Transverse colon (tissue), 4 donors: ENCODE measurements around the gene KLHDC7B. TPM values are rescaled to one million over a fixed set of nuclear protein-coding genes. Genes with fewer than 3 reads are reported as not detected.

ENCODE experiments used
- DNase-seq: peaks from one replicate; pipeline ENCODE4 v3.0.0-alpha.2; 2019
- H3K27ac ChIP-seq, 4 donors: fragments of 200-600 bp; sonication (generic); 2 replicates each; pipeline ENCODE4 v1.5.1; 2016 to 2018; ENCODE audit warnings: inconsistent platforms in 4 of 4
- H3K27me3 ChIP-seq: fragments of 200-600 bp; sonication (generic); 2 replicates; pipeline ENCODE4 v1.5.1; 2017; ENCODE audit warnings: inconsistent platforms
- H3K36me3 ChIP-seq, 4 donors: fragments of 200-600 bp; sonication (generic); 2 replicates each; pipeline ENCODE4 v1.5.1; 2017 to 2019; ENCODE audit warnings: inconsistent platforms in 4 of 4
- H3K4me1 ChIP-seq, 4 donors: fragments of 200-600 bp; sonication (generic); 2 replicates each; pipeline ENCODE4 v1.5.1; 2017 to 2020; ENCODE audit warnings: inconsistent platforms in 4 of 4
- H3K4me3 ChIP-seq, 4 donors: fragments of 200-600 bp; sonication (generic); 1 replicate in 1 of 4; 2 replicates in 3 of 4; pipeline versions ENCODE4 v1.5.1 to v1.6.1; 2017 to 2019; ENCODE audit warnings: inconsistent platforms in 4 of 4
- H3K9me3 ChIP-seq, 2 donors: fragments of 200-600 bp; sonication (generic); 2 replicates each; pipeline ENCODE4 v1.5.1; 2017 to 2019; ENCODE audit warnings: inconsistent platforms in 2 of 2
- CTCF ChIP-seq, 5 experiments: fragments of 200-600 bp in 3 of 5; fragments of 450-650 bp in 2 of 5; sonication (generic) in 3 of 5; IDR thresholded peaks; 1 replicate in 2 of 5; 2 replicates in 3 of 5; pipeline ENCODE4 v1.5.1; 2016 to 2017; ENCODE audit warnings: antibody characterized with exemption in 5 of 5, inconsistent platforms in 3 of 5, mild to moderate bottlenecking in 2 of 5, moderate library complexity in 1 of 5
- EP300 ChIP-seq: sonication (generic); formaldehyde crosslinking; IDR thresholded peaks from one replicate; pipeline ENCODE4 v1.6.1; 2017; ENCODE audit warnings: antibody characterized with exemption, low read depth
- POLR2A ChIP-seq: fragments of 450-650 bp; IDR thresholded peaks from one replicate; pipeline ENCODE4 v1.6.1; 2016; ENCODE audit warnings: antibody characterized with exemption, mild to moderate bottlenecking, moderate library complexity
- POLR2AphosphoS5 ChIP-seq, 3 donors: sonication (generic); formaldehyde crosslinking; IDR thresholded peaks; one replicate each; pipeline ENCODE4 v1.6.1; 2016; ENCODE audit warnings: antibody characterized with exemption in 3 of 3
- WGBS, 2 donors: methylation state at CpG; one replicate each; pipeline ENCODE4 v1.1.5; 2018; ENCODE audit warnings: low coverage in 1 of 2; 5-methylcytosine and 5-hydroxymethylcytosine counted together
- in situ Hi-C, 4 donors: fragments of 200-750 bp; cut with MboI; loops; one replicate each; pipeline versions ENCODE4 v1.15.0 to v1.15.1; 2017; ENCODE audit warnings: low sequenced_read_pairs in 3 of 4, low pct_ligation_motif_present in 1 of 4, low pct_unique_long_range_greater_than_20kb in 1 of 4
- intact Hi-C: fragments of 100-400 bp; cut with DNase I; formaldehyde crosslinking; loops from one replicate; pipeline ENCODE4 v1.15.1; 2023; ENCODE audit warnings: low total_unique reads
- total RNA-seq, 4 donors: library from RNA; depleted of rRNA; stranded (reverse); fragments of >200 nt; gene quantifications; one replicate each; pipeline ENCODE4 v1.1.0, GENCODE V29; 2016

KLHDC7B gene
- total RNA-seq, 4 donors from 2014 or later = 0.14 to 1.5 (median 0.32) TPM; not detected in 1

GRCh38 chr22:50595189-50595588 is 49.5 kb downstream of the KLHDC7B start:
- no peaks in the 10 kb centered on the region for H3K36me3 ChIP-seq
- TF ChIP-seq POLR2AphosphoS5 (IDR thresholded peaks at IDR 0.05) (no peak), POLR2A (no peak), EP300 (no peak), CTCF (IDR thresholded peaks at IDR 0.05) (no peak)
- in situ Hi-C loops = no loop called here
- no peaks in the 10 kb centered on the region for H3K9me3 ChIP-seq
- peaks cover 0 to 5% (median 4%) of the 10 kb centered on the region in 4 donors for H3K4me1 ChIP-seq
- H3K27me3 ChIP-seq = peaks cover 23% of the 10 kb centered on the region
- intact Hi-C loops = no loop called here
- 84 to 85% methylated on average over 3 of the region's 3 CpGs for WGBS, 2 donors
- no peak for DNase-seq
- no peak overlapping the region for H3K27ac ChIP-seq
- H3K4me3 ChIP-seq = no peak overlapping the region

- 82 to 87% methylated on average over 3 to 5 of the region's 5 CpGs for WGBS, 2 donors
- in situ Hi-C loops (no loop called here), intact Hi-C loops (no loop called here)
- TF ChIP-seq POLR2A = no peak
- TF ChIP-seq EP300 = no peak
- no peak for TF ChIP-seq POLR2AphosphoS5 (IDR thresholded peaks at IDR 0.05)
- no peak for TF ChIP-seq CTCF (IDR thresholded peaks at IDR 0.05)
- H3K36me3 ChIP-seq = no peaks in the 10 kb centered on the region
- no peak overlapping the region for H3K4me3 ChIP-seq
- peaks cover 0 to 12% (median 8%) of the 10 kb centered on the region in 4 donors for H3K4me1 ChIP-seq
- peaks cover 39% of the 10 kb centered on the region for H3K27me3 ChIP-seq
- H3K9me3 ChIP-seq = no peaks in the 10 kb centered on the region
- DNase-seq = no peak
- no peak overlapping the region for H3K27ac ChIP-seq
Observed at GRCh38 chr22:50597097-50597496, 51.4 kb downstream of the KLHDC7B start.

GRCh38 chr22:50599816-50600455 is 54.2 kb downstream of the KLHDC7B start:
- DNase-seq = peak; percentile 49
- H3K4me1 ChIP-seq = peaks cover 0 to 12% (median 8%) of the 10 kb centered on the region in 4 donors
- intact Hi-C loops = no loop called here
- in situ Hi-C loops = no loop called here
- no peaks in the 10 kb centered on the region for H3K9me3 ChIP-seq
- 40% methylated on average over 25 of the region's 52 CpGs; no CpG with 5 or more reads in 1 of the 2 donors for WGBS, 2 donors
- H3K36me3 ChIP-seq = no peaks in the 10 kb centered on the region
- H3K4me3 ChIP-seq = peak overlapping the region in 3 of 4 donors; percentile 36 to 51 (median 37)
- TF ChIP-seq POLR2A (no peak), EP300 (no peak), CTCF (IDR thresholded peaks at IDR 0.05) (no peak), POLR2AphosphoS5 (IDR thresholded peaks at IDR 0.05) (no peak)
- H3K27me3 ChIP-seq = peaks cover 66% of the 10 kb centered on the region
- no peak overlapping the region for H3K27ac ChIP-seq

GRCh38 chr22:50600538-50600937 is 54.8 kb downstream of the KLHDC7B start, which contains the start of gene MAPK8IP2:
Gene MAPK8IP2 (plus strand): TSS chr22:50600793. CDS start chr22:50600819, 26 bp downstream.
- H3K27ac ChIP-seq = no peak within 1 kb of the TSS
- H3K4me1 ChIP-seq = peaks cover 0 to 12% (median 8%) of the 10 kb centered on the region in 4 donors
- H3K36me3 ChIP-seq = no peaks in the 10 kb centered on the region
- H3K4me3 ChIP-seq = peak within 1 kb of the TSS in 3 of 4 donors; percentile 36 to 51 (median 37)
- no peaks in the 10 kb centered on the region for H3K9me3 ChIP-seq
- H3K27me3 ChIP-seq = peaks cover 70% of the 10 kb centered on the region
- no CpG with 5 or more reads among the region's 61 CpGs for WGBS, 2 donors
- intact Hi-C loops (no loop called here), in situ Hi-C loops (no loop called here)
- TF ChIP-seq POLR2A (no peak), POLR2AphosphoS5 (IDR thresholded peaks at IDR 0.05) (no peak), CTCF (IDR thresholded peaks at IDR 0.05) (no peak), EP300 (no peak)
- no peak for DNase-seq

Other genes starting within 250 kb of the KLHDC7B start
- gene PLXNB2, start 238.3 kb upstream of the KLHDC7B start, total RNA-seq = 100 to 1,000 TPM; 305 to 880 (median 460) TPM
- 10 to 100 TPM in 2 of 4 donors, 1 to 10 TPM in 2; 3.2 to 22.7 (median 8.3) TPM for gene DENND6B, start 218.9 kb upstream of the KLHDC7B start, total RNA-seq
- 100 to 1,000 TPM in 1 of 4 donors, 10 to 100 TPM in 3; 62.1 to 151 (median 77.8) TPM for gene PPP6R2, start 202.6 kb upstream of the KLHDC7B start, total RNA-seq
- 100 to 1,000 TPM in 2 of 4 donors, 10 to 100 TPM in 2; 59.9 to 241 (median 108) TPM for gene SBF1, start 70.9 kb upstream of the KLHDC7B start, total RNA-seq
- 1 to 10 TPM in 3 of 4 donors, under 1 TPM in 1; 0.75 to 5.4 (median 1.2) TPM for gene ADM2, start 64.4 kb upstream of the KLHDC7B start, total RNA-seq
- gene MIOX, start 59.0 kb upstream of the KLHDC7B start, total RNA-seq = not detected
- gene LMF2, start 38.2 kb upstream of the KLHDC7B start, total RNA-seq = 100 to 1,000 TPM in 1 of 4 donors, 10 to 100 TPM in 3; 54.0 to 119 (median 79.9) TPM
- 10 to 100 TPM; 26.5 to 64.7 (median 41.6) TPM for gene NCAPH2, start 37.7 kb upstream of the KLHDC7B start, total RNA-seq
- 10 to 100 TPM in 1 of 4 donors, 1 to 10 TPM in 2, not detected in 1; 5.1 to 63.6 (median 5.9) TPM for gene SCO2, start 20.3 kb upstream of the KLHDC7B start, total RNA-seq
- gene TYMP, start 15.9 kb upstream of the KLHDC7B start, total RNA-seq = 10 to 100 TPM; 27.5 to 60.7 (median 32.2) TPM
- gene SYCE3, start 17.0 kb downstream of the KLHDC7B start, total RNA-seq = not detected
- gene CPT1B, start 32.5 kb downstream of the KLHDC7B start, total RNA-seq = 100 to 1,000 TPM in 1 of 4 donors, 10 to 100 TPM in 3; 34.2 to 111 (median 37.6) TPM
- gene CHKB, start 37.0 kb downstream of the KLHDC7B start, total RNA-seq = 100 to 1,000 TPM in 1 of 4 donors, 10 to 100 TPM in 3; 74.8 to 232 (median 86.1) TPM
- 1 to 10 TPM; 1.1 to 3.4 (median 1.8) TPM for gene MAPK8IP2, start 54.9 kb downstream of the KLHDC7B start, total RNA-seq
- 100 to 1,000 TPM in 2 of 4 donors, 10 to 100 TPM in 2; 81.2 to 253 (median 99.1) TPM for gene ARSA, start 82.3 kb downstream of the KLHDC7B start, total RNA-seq
- 10 to 100 TPM in 1 of 4 donors, 1 to 10 TPM in 3; 2.7 to 30.3 (median 6.3) TPM for gene SHANK3, start 126.9 kb downstream of the KLHDC7B start, total RNA-seq
- gene ACR, start 192.3 kb downstream of the KLHDC7B start, total RNA-seq = not detected
- gene RABL2B, start 237.7 kb downstream of the KLHDC7B start, total RNA-seq = 10 to 100 TPM in 3 of 4 donors, 1 to 10 TPM in 1; 7.8 to 18.2 (median 13.2) TPM